IgD-negative memory B cell (primary cell): ENCODE data around the gene FGR. TPM values are rescaled to one million over a fixed set of nuclear protein-coding genes. Genes with fewer than 3 reads are reported as not detected.

ENCODE experiments used
- H3K27ac Mint-ChIP-seq, 3 donors: one replicate each; pipeline ENCODE4 v1.8.0; 2020 to 2022; ENCODE audit warnings: mild to moderate bottlenecking in 3 of 3, mixed read lengths in 3 of 3, moderate library complexity in 1 of 3
- H3K27me3 Mint-ChIP-seq: one replicate; pipeline ENCODE4 v1.8.0; 2021; ENCODE audit warnings: mixed read lengths
- H3K36me3 Mint-ChIP-seq: one replicate; pipeline ENCODE4 v1.8.0; 2020; ENCODE audit warnings: mild to moderate bottlenecking, mixed read lengths
- H3K4me1 Mint-ChIP-seq, 3 donors: one replicate each; pipeline ENCODE4 v1.8.0; 2020 to 2022; ENCODE audit warnings: mixed read lengths in 3 of 3, mild to moderate bottlenecking in 1 of 3
- H3K4me3 Mint-ChIP-seq, 4 donors: one replicate each; pipeline ENCODE4 v1.8.0; 2020 to 2022; ENCODE audit warnings: mild to moderate bottlenecking in 4 of 4, mixed read lengths in 4 of 4, moderate library complexity in 3 of 4
- H3K9me3 Mint-ChIP-seq, 3 donors: one replicate each; pipeline ENCODE4 v1.8.0; 2020 to 2021; ENCODE audit warnings: mixed read lengths in 3 of 3, mild to moderate bottlenecking in 1 of 3
- polyA plus RNA-seq: library from polyadenylated mRNA; unstranded; fragments of 300-500 nt; fragmentation: Illumina TruSeq; gene quantifications from one replicate; pipeline ENCODE4 v1.2.3, GENCODE V29; 2021

The FGR gene
- polyA plus RNA-seq, 1 donor from 2014 or later: 72.0 TPM

- no peaks in the 10 kb centered on the region for H3K9me3 Mint-ChIP-seq
- H3K27me3 Mint-ChIP-seq: no peaks in the 10 kb centered on the region
- peak overlapping the region in 2 of 4 donors; percentile 21 to 59 for H3K4me3 Mint-ChIP-seq
- H3K36me3 Mint-ChIP-seq: no peaks in the 10 kb centered on the region
- peaks cover 13 to 33% (median 25%) of the 10 kb centered on the region in 3 donors for H3K4me1 Mint-ChIP-seq
- H3K27ac Mint-ChIP-seq: peak overlapping the region in 2 of 3 donors; percentile 1 to 18
These were observed 62.8 kb downstream of the FGR start for GRCh38 chr1:27572019-27572678.

- no peaks in the 10 kb centered on the region for H3K9me3 Mint-ChIP-seq
- H3K27me3 Mint-ChIP-seq: no peaks in the 10 kb centered on the region
- H3K4me1 Mint-ChIP-seq: peaks cover 13 to 29% (median 25%) of the 10 kb centered on the region in 3 donors
- H3K4me3 Mint-ChIP-seq: no peak overlapping the region
- peak overlapping the region in 1 of 3 donors; percentile 59 for H3K27ac Mint-ChIP-seq
- no peaks in the 10 kb centered on the region for H3K36me3 Mint-ChIP-seq
These were observed 63.5 kb downstream of the FGR start for GRCh38 chr1:27571439-27572018.

GRCh38 chr1:27570784-27571183 is 64.2 kb downstream of the FGR start:
- peaks cover 7 to 32% (median 23%) of the 10 kb centered on the region in 3 donors for H3K4me1 Mint-ChIP-seq
- peak overlapping the region in 1 of 4 donors; percentile 57 for H3K4me3 Mint-ChIP-seq
- H3K36me3 Mint-ChIP-seq: no peaks in the 10 kb centered on the region
- no peaks in the 10 kb centered on the region for H3K27me3 Mint-ChIP-seq
- H3K9me3 Mint-ChIP-seq: no peaks in the 10 kb centered on the region
- peak overlapping the region in 2 of 3 donors; percentile 84 to 89 for H3K27ac Mint-ChIP-seq

- H3K36me3 Mint-ChIP-seq: no peaks in the 10 kb centered on the region
- H3K27ac Mint-ChIP-seq: peak overlapping the region in 2 of 3 donors; percentile 84 to 89
- peaks cover 7 to 32% (median 23%) of the 10 kb centered on the region in 3 donors for H3K4me1 Mint-ChIP-seq
- H3K9me3 Mint-ChIP-seq: no peaks in the 10 kb centered on the region
- peak overlapping the region in 1 of 4 donors; percentile 57 for H3K4me3 Mint-ChIP-seq
- no peaks in the 10 kb centered on the region for H3K27me3 Mint-ChIP-seq
These were observed 64.6 kb downstream of the FGR start for GRCh38 chr1:27570356-27570755.

GRCh38 chr1:27569506-27570291 is 65.3 kb downstream of the FGR start:
- H3K9me3 Mint-ChIP-seq: no peaks in the 10 kb centered on the region
- H3K4me1 Mint-ChIP-seq: peaks cover 7 to 32% (median 23%) of the 10 kb centered on the region in 3 donors
- H3K36me3 Mint-ChIP-seq: no peaks in the 10 kb centered on the region
- peak overlapping the region; percentile 18 to 89 (median 83) for H3K27ac Mint-ChIP-seq
- no peaks in the 10 kb centered on the region for H3K27me3 Mint-ChIP-seq
- H3K4me3 Mint-ChIP-seq: peak overlapping the region in 3 of 4 donors; percentile 53 to 85 (median 57)

- Mint-ChIP-seq H3K27me3 (no peaks in the 10 kb centered on the region), H3K27ac (peak overlapping the region; percentile 18 to 87 (median 83)), H3K36me3 (no peaks in the 10 kb centered on the region), H3K9me3 (no peaks in the 10 kb centered on the region), H3K4me1 (peaks cover 7 to 29% (median 20%) of the 10 kb centered on the region in 3 donors), H3K4me3 (peak overlapping the region; percentile 53 to 85 (median 62))
These were observed 65.9 kb downstream of the FGR start for GRCh38 chr1:27569088-27569460.

- Mint-ChIP-seq H3K4me1 (peaks cover 3 to 25% (median 16%) of the 10 kb centered on the region in 3 donors), H3K4me3 (peak overlapping the region; percentile 57 to 90 (median 68))
These were observed 66.5 kb downstream of the FGR start for GRCh38 chr1:27568300-27569087.

GRCh38 chr1:27567971-27568299 is 67.0 kb downstream of the FGR start:
- Mint-ChIP-seq H3K27me3 (no peaks in the 10 kb centered on the region), H3K4me1 (peaks cover 0 to 29% (median 16%) of the 10 kb centered on the region in 3 donors), H3K36me3 (no peaks in the 10 kb centered on the region), H3K9me3 (no peaks in the 10 kb centered on the region), H3K27ac (peak overlapping the region; percentile 13 to 74 (median 15)), H3K4me3 (peak overlapping the region; percentile 14 to 90 (median 62))

More at GRCh38 chr1:27568300-27569087, 66.5 kb downstream of the FGR start:
- H3K9me3 Mint-ChIP-seq: no peaks in the 10 kb centered on the region
- no peaks in the 10 kb centered on the region for H3K27me3 Mint-ChIP-seq
- no peaks in the 10 kb centered on the region for H3K36me3 Mint-ChIP-seq
- peak overlapping the region; percentile 18 to 83 (median 74) for H3K27ac Mint-ChIP-seq

GRCh38 chr1:27567146-27567526 is 67.8 kb downstream of the FGR start:
- H3K36me3 Mint-ChIP-seq: no peaks in the 10 kb centered on the region
- H3K4me1 Mint-ChIP-seq: peaks cover 0 to 25% (median 14%) of the 10 kb centered on the region in 3 donors
- peak overlapping the region in 1 of 4 donors; percentile 32 for H3K4me3 Mint-ChIP-seq
- H3K27me3 Mint-ChIP-seq: no peaks in the 10 kb centered on the region
- no peak overlapping the region for H3K27ac Mint-ChIP-seq
- no peaks in the 10 kb centered on the region for H3K9me3 Mint-ChIP-seq

- peak overlapping the region in 1 of 4 donors; percentile 45 for H3K4me3 Mint-ChIP-seq
- H3K27me3 Mint-ChIP-seq: no peaks in the 10 kb centered on the region
- no peaks in the 10 kb centered on the region for H3K9me3 Mint-ChIP-seq
- peaks cover 0 to 28% (median 14%) of the 10 kb centered on the region in 3 donors for H3K4me1 Mint-ChIP-seq
- no peaks in the 10 kb centered on the region for H3K36me3 Mint-ChIP-seq
- peak overlapping the region in 2 of 3 donors; percentile 6 to 72 for H3K27ac Mint-ChIP-seq
These were observed 68.4 kb downstream of the FGR start for GRCh38 chr1:27566462-27567145.

- no peaks in the 10 kb centered on the region for H3K27me3 Mint-ChIP-seq
- H3K27ac Mint-ChIP-seq: no peak overlapping the region
- no peaks in the 10 kb centered on the region for H3K9me3 Mint-ChIP-seq
- H3K36me3 Mint-ChIP-seq: no peaks in the 10 kb centered on the region
- peaks cover 0 to 31% (median 14%) of the 10 kb centered on the region in 3 donors for H3K4me1 Mint-ChIP-seq
- no peak overlapping the region for H3K4me3 Mint-ChIP-seq
These were observed 70.0 kb downstream of the FGR start for GRCh38 chr1:27564710-27565649.

- Mint-ChIP-seq H3K4me1 (peaks cover 0 to 28% (median 9%) of the 10 kb centered on the region in 3 donors), H3K4me3 (no peak overlapping the region), H3K27ac (no peak overlapping the region), H3K36me3 (no peaks in the 10 kb centered on the region), H3K27me3 (no peaks in the 10 kb centered on the region), H3K9me3 (no peaks in the 10 kb centered on the region)
These were observed 71.2 kb downstream of the FGR start for GRCh38 chr1:27563591-27564471.

- Mint-ChIP-seq H3K4me1 (peaks cover 0 to 27% (median 8%) of the 10 kb centered on the region in 3 donors), H3K27ac (no peak overlapping the region)
These were observed 71.7 kb downstream of the FGR start for GRCh38 chr1:27563341-27563590.

More at GRCh38 chr1:27563341-27563590, 71.7 kb downstream of the FGR start:
- no peaks in the 10 kb centered on the region for H3K27me3 Mint-ChIP-seq
- no peaks in the 10 kb centered on the region for H3K9me3 Mint-ChIP-seq
- H3K36me3 Mint-ChIP-seq: no peaks in the 10 kb centered on the region
- H3K4me3 Mint-ChIP-seq: no peak overlapping the region
